Gastroesophageal sphincter (tissue), 4 donors: Measurements from ENCODE around the gene CREBRF. TPM values are rescaled to one million over a fixed set of nuclear protein-coding genes. Genes with fewer than 3 reads are reported as not detected.

Source experiments
- ATAC-seq: fragments of 150-250 bp; one replicate; pipeline ENCODE4 v1.9.1; 2016; ENCODE audit warnings: mild to moderate bottlenecking, moderate library complexity
- H3K27ac ChIP-seq, 4 donors: fragments of 200-600 bp; sonication (generic) in 3 of 4; 1 replicate in 3 of 4; 2 replicates in 1 of 4; pipeline ENCODE4 v1.5.1; 2016 to 2019
- H3K27me3 ChIP-seq: fragments of 200-600 bp; sonication (generic); one replicate; pipeline ENCODE4 v1.5.1; 2019
- H3K36me3 ChIP-seq, 2 donors: fragments of 200-600 bp; sonication (generic); one replicate each; pipeline ENCODE4 v1.5.1; 2019; ENCODE audit warnings: control low read depth in 1 of 2
- H3K4me1 ChIP-seq, 3 donors: fragments of 200-600 bp; sonication (generic); 1 replicate in 2 of 3; 2 replicates in 1 of 3; pipeline ENCODE4 v1.5.1; 2016 to 2019; ENCODE audit warnings: control low read depth in 2 of 3
- H3K4me3 ChIP-seq, 2 donors: fragments of 200-600 bp; sonication (generic); one replicate each; pipeline ENCODE4 v1.5.1; 2019; ENCODE audit warnings: mild to moderate bottlenecking in 1 of 2, moderate library complexity in 1 of 2
- H3K9me3 ChIP-seq, 3 donors: fragments of 200-600 bp; sonication (generic); one replicate each; pipeline ENCODE4 v1.5.1; 2017 to 2019; ENCODE audit warnings: control low read depth in 2 of 3
- CTCF ChIP-seq, 4 experiments: fragments of 200-600 bp in 2 of 4; fragments of 450-650 bp in 2 of 4; sonication (generic) in 1 of 4; IDR thresholded peaks; one replicate each; pipeline ENCODE4 v1.5.1; 2017 to 2019; ENCODE audit warnings: antibody characterized with exemption in 4 of 4, mild to moderate bottlenecking in 2 of 4, moderate library complexity in 2 of 4
- EP300 ChIP-seq: sonication (generic); formaldehyde crosslinking; IDR thresholded peaks from one replicate; pipeline ENCODE4 v1.6.1; 2017; ENCODE audit warnings: antibody characterized with exemption, mild to moderate bottlenecking
- POLR2A ChIP-seq, 2 donors: fragments of 450-650 bp; IDR thresholded peaks; one replicate each; pipeline ENCODE4 v1.6.1; 2017; ENCODE audit warnings: antibody characterized with exemption in 2 of 2, mild to moderate bottlenecking in 2 of 2, moderate library complexity in 1 of 2
- POLR2AphosphoS5 ChIP-seq: sonication (generic); formaldehyde crosslinking; IDR thresholded peaks from one replicate; pipeline ENCODE4 v1.6.1; 2017; ENCODE audit warnings: antibody characterized with exemption
- WGBS, 2 donors: methylation state at CpG; one replicate each; pipeline ENCODE4 v1.1.5; 2018; ENCODE audit warnings: low coverage in 1 of 2; 5-methylcytosine and 5-hydroxymethylcytosine counted together
- total RNA-seq, 4 donors: library from RNA; depleted of rRNA; stranded (reverse); fragments of >200 nt; gene quantifications; one replicate each; pipeline ENCODE4 v1.1.0, GENCODE V29; 2016

CREBRF gene
- total RNA-seq, 4 donors from 2014 or later = 44.2 to 72.7 (median 64.0) TPM

- WGBS, 2 donors = 43 to 98% methylated on average over 1 to 6 of the region's 8 CpGs
- H3K4me1 ChIP-seq = no peaks in the 10 kb centered on the region
- H3K27ac ChIP-seq = no peak overlapping the region
- no peaks in the 10 kb centered on the region for H3K9me3 ChIP-seq
- peaks cover 0 to 100% of the 10 kb centered on the region in 2 donors for H3K36me3 ChIP-seq
- no peak for ATAC-seq
- no peak for TF ChIP-seq POLR2AphosphoS5
- TF ChIP-seq EP300 = no peak
- TF ChIP-seq POLR2A (IDR thresholded peaks at IDR 0.05) = no peak
- TF ChIP-seq CTCF (IDR thresholded peaks at IDR 0.05) = no peak
- no peaks in the 10 kb centered on the region for H3K27me3 ChIP-seq
- no peak overlapping the region for H3K4me3 ChIP-seq
Measured at GRCh38 chr5:173158366-173158765, 102.2 kb downstream of the CREBRF start.

GRCh38 chr5:173159256-173159655 is 103.1 kb downstream of the CREBRF start:
- H3K36me3 ChIP-seq = peaks cover 0 to 100% of the 10 kb centered on the region in 2 donors
- no peak for ATAC-seq
- WGBS, 2 donors = 97% methylated on average over 3 of the region's 3 CpGs

GRCh38 chr5:173161148-173161547 is 105.0 kb downstream of the CREBRF start:
- H3K4me3 ChIP-seq = no peak overlapping the region
- no peaks in the 10 kb centered on the region for H3K4me1 ChIP-seq
- peaks cover 0 to 86% of the 10 kb centered on the region in 2 donors for H3K36me3 ChIP-seq
- H3K9me3 ChIP-seq = no peaks in the 10 kb centered on the region
- no peaks in the 10 kb centered on the region for H3K27me3 ChIP-seq
- no peak for ATAC-seq
- WGBS, 2 donors = 91 to 100% methylated on average over 1 to 3 of the region's 5 CpGs
- H3K27ac ChIP-seq = no peak overlapping the region
- no peak for TF ChIP-seq CTCF (IDR thresholded peaks at IDR 0.05)
- TF ChIP-seq POLR2A (IDR thresholded peaks at IDR 0.05) = no peak
- no peak for TF ChIP-seq EP300
- no peak for TF ChIP-seq POLR2AphosphoS5

More at GRCh38 chr5:173159256-173159655, 103.1 kb downstream of the CREBRF start:
- Histone ChIP-seq H3K9me3 (no peaks in the 10 kb centered on the region), H3K27me3 (no peaks in the 10 kb centered on the region), H3K4me3 (no peak overlapping the region), H3K27ac (no peak overlapping the region), H3K4me1 (no peaks in the 10 kb centered on the region)
- TF ChIP-seq POLR2AphosphoS5 = no peak
- no peak for TF ChIP-seq EP300
- no peak for TF ChIP-seq POLR2A (IDR thresholded peaks at IDR 0.05)
- TF ChIP-seq CTCF (IDR thresholded peaks at IDR 0.05) = no peak

- WGBS, 2 donors = 80% methylated on average over 1 of the region's 7 CpGs; no CpG with 5 or more reads in 1 of the 2 donors
- Histone ChIP-seq H3K9me3 (no peaks in the 10 kb centered on the region), H3K4me1 (no peaks in the 10 kb centered on the region), H3K4me3 (no peak overlapping the region), H3K27ac (no peak overlapping the region), H3K27me3 (no peaks in the 10 kb centered on the region), H3K36me3 (peaks cover 0 to 65% of the 10 kb centered on the region in 2 donors)
- no peak for TF ChIP-seq POLR2AphosphoS5
- TF ChIP-seq POLR2A (IDR thresholded peaks at IDR 0.05) = no peak
- peak in 1 of 4 experiments; percentile 12 for TF ChIP-seq CTCF (IDR thresholded peaks at IDR 0.05)
- TF ChIP-seq EP300 = no peak
- no peak for ATAC-seq
Measured at GRCh38 chr5:173163219-173163618, 107.1 kb downstream of the CREBRF start.

- H3K9me3 ChIP-seq = no peaks in the 10 kb centered on the region
- no peak overlapping the region for H3K27ac ChIP-seq
- ATAC-seq = no peak
- peaks cover 0 to 43% of the 10 kb centered on the region in 2 donors for H3K36me3 ChIP-seq
- no peak overlapping the region for H3K4me3 ChIP-seq
- TF ChIP-seq EP300 (no peak), CTCF (IDR thresholded peaks at IDR 0.05) (no peak), POLR2A (IDR thresholded peaks at IDR 0.05) (no peak), POLR2AphosphoS5 (no peak)
- WGBS, 2 donors = 78 to 80% methylated on average over 1 to 2 of the region's 2 CpGs
- no peaks in the 10 kb centered on the region for H3K27me3 ChIP-seq
- no peaks in the 10 kb centered on the region for H3K4me1 ChIP-seq
Measured at GRCh38 chr5:173165177-173166016, 109.2 kb downstream of the CREBRF start.
